Neural crest cell (in vitro differentiated cells): Measurements from ENCODE around the gene CDKN2AIPNL. TPM values are rescaled to one million over a fixed set of nuclear protein-coding genes. Genes with fewer than 3 reads are reported as not detected.

Experiments
- DNase-seq: peaks from one replicate; pipeline ENCODE4 v3.0.0; 2021; ENCODE audit warnings: low read depth, mixed read lengths, low spot score
- H3K27ac Mint-ChIP-seq: one replicate; pipeline ENCODE4 v1.8.0; 2021; ENCODE audit warnings: mild to moderate bottlenecking, mixed read lengths; ENCODE audit not compliant: unreplicated experiment
- H3K27me3 Mint-ChIP-seq: 2 replicates; pipeline ENCODE4 v1.8.0; 2021; ENCODE audit warnings: low read depth, mild to moderate bottlenecking, mixed read lengths
- H3K36me3 Mint-ChIP-seq: 2 replicates; pipeline ENCODE4 v1.8.0; 2021; ENCODE audit warnings: low read depth, mild to moderate bottlenecking, mixed read lengths
- H3K4me1 Mint-ChIP-seq: 2 replicates; pipeline ENCODE4 v1.8.0; 2021; ENCODE audit warnings: mixed read lengths
- H3K4me3 Mint-ChIP-seq: one replicate; pipeline ENCODE4 v1.8.0; 2021; ENCODE audit warnings: mild to moderate bottlenecking, mixed read lengths
- H3K9me3 Mint-ChIP-seq: 2 replicates; pipeline ENCODE4 v1.8.0; 2021; ENCODE audit warnings: mixed read lengths
- total RNA-seq: library from RNA; stranded (reverse); gene quantifications from 2 replicates; pipeline ENCODE4 v1.2.1, GENCODE V29; 2021
- TF ChIP-seq, protein P1 (sequence below): fragments of 200-600 bp; sonication (generic); conservative IDR thresholded peaks from 2 replicates; pipeline ENCODE4 v1.5.0; 2021; ENCODE audit warnings: antibody characterized with exemption, mild to moderate bottlenecking

The CDKN2AIPNL gene
- total RNA-seq, 1 donor from 2014 or later: 47.0 TPM

- H3K9me3 Mint-ChIP-seq: peaks cover 9% of the 10 kb centered on the region
- TF ChIP-seq, protein P1, sequence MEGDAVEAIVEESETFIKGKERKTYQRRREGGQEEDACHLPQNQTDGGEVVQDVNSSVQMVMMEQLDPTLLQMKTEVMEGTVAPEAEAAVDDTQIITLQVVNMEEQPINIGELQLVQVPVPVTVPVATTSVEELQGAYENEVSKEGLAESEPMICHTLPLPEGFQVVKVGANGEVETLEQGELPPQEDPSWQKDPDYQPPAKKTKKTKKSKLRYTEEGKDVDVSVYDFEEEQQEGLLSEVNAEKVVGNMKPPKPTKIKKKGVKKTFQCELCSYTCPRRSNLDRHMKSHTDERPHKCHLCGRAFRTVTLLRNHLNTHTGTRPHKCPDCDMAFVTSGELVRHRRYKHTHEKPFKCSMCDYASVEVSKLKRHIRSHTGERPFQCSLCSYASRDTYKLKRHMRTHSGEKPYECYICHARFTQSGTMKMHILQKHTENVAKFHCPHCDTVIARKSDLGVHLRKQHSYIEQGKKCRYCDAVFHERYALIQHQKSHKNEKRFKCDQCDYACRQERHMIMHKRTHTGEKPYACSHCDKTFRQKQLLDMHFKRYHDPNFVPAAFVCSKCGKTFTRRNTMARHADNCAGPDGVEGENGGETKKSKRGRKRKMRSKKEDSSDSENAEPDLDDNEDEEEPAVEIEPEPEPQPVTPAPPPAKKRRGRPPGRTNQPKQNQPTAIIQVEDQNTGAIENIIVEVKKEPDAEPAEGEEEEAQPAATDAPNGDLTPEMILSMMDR: no peak
- peaks cover 43% of the 10 kb centered on the region for H3K4me1 Mint-ChIP-seq
- H3K36me3 Mint-ChIP-seq: peaks cover 12% of the 10 kb centered on the region
- peak; percentile 98 for DNase-seq
- H3K27ac Mint-ChIP-seq: peak within 1 kb of the TSS; percentile 99
- peaks cover 6% of the 10 kb centered on the region for H3K27me3 Mint-ChIP-seq
- peak within 1 kb of the TSS; percentile 96 for H3K4me3 Mint-ChIP-seq
Measured at GRCh38 chr5:134370871-134371833, 40.5 kb downstream of the CDKN2AIPNL start, which contains the start of gene UBE2B. UBE2B (plus strand) TSS chr5:134371569; CDS start chr5:134371596, 27 bp downstream.

GRCh38 chr5:134370311-134370870, 41.3 kb downstream of the CDKN2AIPNL start:
- Mint-ChIP-seq H3K9me3 (peaks cover 9% of the 10 kb centered on the region), H3K36me3 (peaks cover 10% of the 10 kb centered on the region), H3K4me3 (peak overlapping the region; percentile 96), H3K27me3 (peaks cover 6% of the 10 kb centered on the region), H3K27ac (peak overlapping the region; percentile 99), H3K4me1 (peaks cover 48% of the 10 kb centered on the region)
- no peak for DNase-seq
- TF ChIP-seq, protein P1: no peak

GRCh38 chr5:134365604-134366003, 46.1 kb downstream of the CDKN2AIPNL start:
- H3K4me3 Mint-ChIP-seq: peak overlapping the region; percentile 7
- peaks cover 6% of the 10 kb centered on the region for H3K36me3 Mint-ChIP-seq
- H3K9me3 Mint-ChIP-seq: peaks cover 6% of the 10 kb centered on the region
- no peak overlapping the region for H3K27ac Mint-ChIP-seq
- no peak for DNase-seq
- H3K27me3 Mint-ChIP-seq: no peaks in the 10 kb centered on the region
- peaks cover 24% of the 10 kb centered on the region for H3K4me1 Mint-ChIP-seq
- TF ChIP-seq, protein P1: no peak

DNA sequence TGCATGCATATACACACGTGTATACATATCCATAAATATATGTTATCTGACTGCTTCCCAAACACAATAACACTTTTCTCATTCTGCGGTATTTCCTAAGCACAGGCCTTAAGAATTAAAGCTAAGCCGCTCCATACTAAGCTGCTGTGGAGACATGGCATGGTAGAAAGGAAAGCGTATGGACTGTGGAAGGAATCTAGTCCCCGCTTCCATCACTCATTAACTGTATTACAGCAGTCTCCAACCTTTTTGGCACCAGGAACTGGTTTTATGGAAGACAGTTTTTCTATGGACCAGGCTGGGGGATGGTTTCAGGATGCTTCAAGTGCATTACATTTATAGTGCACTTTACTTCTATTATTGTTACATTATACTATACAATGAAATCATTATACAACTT, 56.0 kb downstream of the CDKN2AIPNL start:
- Mint-ChIP-seq H3K27ac (no peak overlapping the region), H3K36me3 (no peaks in the 10 kb centered on the region), H3K4me1 (no peaks in the 10 kb centered on the region), H3K9me3 (no peaks in the 10 kb centered on the region), H3K27me3 (no peaks in the 10 kb centered on the region), H3K4me3 (no peak overlapping the region)
- TF ChIP-seq, protein P1: no peak
- no peak for DNase-seq

Other genes starting within 250 kb of the CDKN2AIPNL start
- 329 and 340 TPM in 2 replicates for gene SKP1, start 234.9 kb downstream of the CDKN2AIPNL start, total RNA-seq
- gene PPP2CA, start 185.8 kb downstream of the CDKN2AIPNL start, total RNA-seq: 197 and 212 TPM in 2 replicates
- 5.1 and 5.4 TPM in 2 replicates for gene CDKL3, start 44.7 kb downstream of the CDKN2AIPNL start, total RNA-seq
- 52.3 and 76.4 TPM in 2 replicates for gene UBE2B, start 40.3 kb downstream of the CDKN2AIPNL start, total RNA-seq
- 2.1 and 2.4 TPM in 2 replicates for gene JADE2, start 113.8 kb upstream of the CDKN2AIPNL start, total RNA-seq
- 33.5 and 34.3 TPM in 2 replicates for gene SAR1B, start 220.9 kb upstream of the CDKN2AIPNL start, total RNA-seq
- 21.6 and 22.2 TPM in 2 replicates for gene SEC24A, start 236.9 kb upstream of the CDKN2AIPNL start, total RNA-seq